HUES64 (cell line): ENCODE measurements around the gene ING1.

Experiments
- H3K27ac ChIP-seq: 2 replicates; pipeline ENCODE4 v1.7.0; 2013; ENCODE audit warnings: low read depth, low read length, inconsistent platforms
- H3K27me3 ChIP-seq: 2 replicates; pipeline ENCODE4 v1.6.1; 2013; ENCODE audit warnings: mild to moderate bottlenecking, low read length; ENCODE audit not compliant: insufficient read depth
- H3K36me3 ChIP-seq: 2 replicates; pipeline ENCODE4 v1.6.1; 2013; ENCODE audit warnings: mild to moderate bottlenecking, low read length; ENCODE audit not compliant: insufficient read depth
- H3K4me1 ChIP-seq: 2 replicates; pipeline ENCODE4 v1.6.1; 2013; ENCODE audit warnings: mild to moderate bottlenecking, low read length, moderate library complexity; ENCODE audit not compliant: insufficient read depth
- H3K4me3 ChIP-seq: 2 replicates; pipeline ENCODE4 v1.5.1; 2013; ENCODE audit warnings: mild to moderate bottlenecking, low read length, moderate library complexity
- H3K9ac ChIP-seq: 2 replicates; pipeline ENCODE4 v1.6.1; 2013; ENCODE audit warnings: mild to moderate bottlenecking, low read depth, low read length
- H3K9me3 ChIP-seq: 2 replicates; pipeline ENCODE4 v1.6.1; 2013; ENCODE audit warnings: low read depth, low read length; ENCODE audit not compliant: insufficient read depth
- WGBS: fragments of 150-250, 120-280 bp; methylation state at CpG from one replicate; pipeline ENCODE4 v1.1.7; 2013; ENCODE audit warnings: missing lambda C conversion rate; 5-methylcytosine and 5-hydroxymethylcytosine counted together

ING1 gene

GRCh38 chr13:110758195-110758805 lies 44.8 kb downstream of the ING1 start:
- Histone ChIP-seq H3K4me1 (peaks cover 19% of the 10 kb centered on the region), H3K27me3 (no peaks in the 10 kb centered on the region)
- 100% methylated on average over 4 of the region's 4 CpGs for WGBS

GRCh38 chr13:110759710-110760109 lies 46.2 kb downstream of the ING1 start:
- no peaks in the 10 kb centered on the region for H3K36me3 ChIP-seq
- peaks cover 19% of the 10 kb centered on the region for H3K4me1 ChIP-seq
- WGBS: 99% methylated on average over 4 of the region's 4 CpGs
- H3K27me3 ChIP-seq: no peaks in the 10 kb centered on the region
- H3K4me3 ChIP-seq: no peak overlapping the region
- no peak overlapping the region for H3K9ac ChIP-seq
- no peak overlapping the region for H3K27ac ChIP-seq
- no peaks in the 10 kb centered on the region for H3K9me3 ChIP-seq

More at GRCh38 chr13:110758195-110758805, 44.8 kb downstream of the ING1 start:
- Histone ChIP-seq H3K9me3 (no peaks in the 10 kb centered on the region), H3K36me3 (no peaks in the 10 kb centered on the region), H3K4me3 (no peak overlapping the region), H3K27ac (no peak overlapping the region), H3K9ac (no peak overlapping the region)

GRCh38 chr13:110760611-110761010 lies 47.1 kb downstream of the ING1 start:
- 96% methylated on average over 6 of the region's 6 CpGs for WGBS
- H3K27ac ChIP-seq: no peak overlapping the region
- no peak overlapping the region for H3K4me3 ChIP-seq
- no peaks in the 10 kb centered on the region for H3K27me3 ChIP-seq
- peaks cover 18% of the 10 kb centered on the region for H3K4me1 ChIP-seq
- H3K36me3 ChIP-seq: no peaks in the 10 kb centered on the region
- H3K9me3 ChIP-seq: no peaks in the 10 kb centered on the region
- no peak overlapping the region for H3K9ac ChIP-seq

GRCh38 chr13:110766671-110767430 lies 53.4 kb downstream of the ING1 start:
- H3K4me1 ChIP-seq: no peaks in the 10 kb centered on the region
- H3K27ac ChIP-seq: no peak overlapping the region
- WGBS: 77% methylated on average over 4 of the region's 4 CpGs
- H3K27me3 ChIP-seq: no peaks in the 10 kb centered on the region
- H3K9ac ChIP-seq: no peak overlapping the region
- H3K36me3 ChIP-seq: no peaks in the 10 kb centered on the region
- no peak overlapping the region for H3K4me3 ChIP-seq
- no peaks in the 10 kb centered on the region for H3K9me3 ChIP-seq

- Histone ChIP-seq H3K36me3 (no peaks in the 10 kb centered on the region), H3K4me3 (no peak overlapping the region), H3K27ac (no peak overlapping the region), H3K9me3 (no peaks in the 10 kb centered on the region), H3K9ac (no peak overlapping the region), H3K27me3 (no peaks in the 10 kb centered on the region), H3K4me1 (no peaks in the 10 kb centered on the region)
- WGBS: 97% methylated on average over 7 of the region's 7 CpGs
Observed at GRCh38 chr13:110767476-110767875, 54.0 kb downstream of the ING1 start.

- no peaks in the 10 kb centered on the region for H3K27me3 ChIP-seq
- H3K36me3 ChIP-seq: no peaks in the 10 kb centered on the region
- WGBS: 81% methylated on average over 3 of the region's 3 CpGs
- no peaks in the 10 kb centered on the region for H3K4me1 ChIP-seq
- H3K27ac ChIP-seq: no peak overlapping the region
- no peak overlapping the region for H3K4me3 ChIP-seq
- H3K9me3 ChIP-seq: no peaks in the 10 kb centered on the region
- no peak overlapping the region for H3K9ac ChIP-seq
Observed at GRCh38 chr13:110769097-110769496, 55.6 kb downstream of the ING1 start.

GRCh38 chr13:110770678-110771077 lies 57.2 kb downstream of the ING1 start:
- no peaks in the 10 kb centered on the region for H3K27me3 ChIP-seq
- H3K9ac ChIP-seq: no peak overlapping the region
- no peaks in the 10 kb centered on the region for H3K36me3 ChIP-seq
- no peak overlapping the region for H3K4me3 ChIP-seq
- no peaks in the 10 kb centered on the region for H3K9me3 ChIP-seq
- H3K27ac ChIP-seq: no peak overlapping the region
- no peaks in the 10 kb centered on the region for H3K4me1 ChIP-seq
- WGBS: 81% methylated on average over 10 of the region's 10 CpGs

- 89% methylated on average over 9 of the region's 9 CpGs for WGBS
- no peaks in the 10 kb centered on the region for H3K27me3 ChIP-seq
- no peaks in the 10 kb centered on the region for H3K9me3 ChIP-seq
- H3K27ac ChIP-seq: no peak overlapping the region
- no peak overlapping the region for H3K4me3 ChIP-seq
- H3K36me3 ChIP-seq: no peaks in the 10 kb centered on the region
- H3K9ac ChIP-seq: no peak overlapping the region
- H3K4me1 ChIP-seq: no peaks in the 10 kb centered on the region
Observed at GRCh38 chr13:110771194-110771593, 57.7 kb downstream of the ING1 start.

GRCh38 chr13:110772091-110772984 lies 58.8 kb downstream of the ING1 start:
- Histone ChIP-seq H3K9ac (no peak overlapping the region), H3K27me3 (no peaks in the 10 kb centered on the region), H3K36me3 (no peaks in the 10 kb centered on the region), H3K9me3 (no peaks in the 10 kb centered on the region), H3K4me3 (no peak overlapping the region), H3K4me1 (no peaks in the 10 kb centered on the region), H3K27ac (no peak overlapping the region)
- WGBS: 93% methylated on average over 13 of the region's 13 CpGs
